ENCODE data around the gene LAMTOR1.

The LAMTOR1 gene

GRCh38 chr11:72120930-72121329, 17.8 kb upstream of the LAMTOR1 start:
- FAIRE-seq (no peak), DNase-seq (ENCODE audit: insufficient read length, low spot score) (no peak)

GRCh38 chr11:72119198-72119597, 16.1 kb upstream of the LAMTOR1 start:
- FAIRE-seq (no peak), DNase-seq (ENCODE audit: insufficient read length, low spot score) (no peak)

DNA sequence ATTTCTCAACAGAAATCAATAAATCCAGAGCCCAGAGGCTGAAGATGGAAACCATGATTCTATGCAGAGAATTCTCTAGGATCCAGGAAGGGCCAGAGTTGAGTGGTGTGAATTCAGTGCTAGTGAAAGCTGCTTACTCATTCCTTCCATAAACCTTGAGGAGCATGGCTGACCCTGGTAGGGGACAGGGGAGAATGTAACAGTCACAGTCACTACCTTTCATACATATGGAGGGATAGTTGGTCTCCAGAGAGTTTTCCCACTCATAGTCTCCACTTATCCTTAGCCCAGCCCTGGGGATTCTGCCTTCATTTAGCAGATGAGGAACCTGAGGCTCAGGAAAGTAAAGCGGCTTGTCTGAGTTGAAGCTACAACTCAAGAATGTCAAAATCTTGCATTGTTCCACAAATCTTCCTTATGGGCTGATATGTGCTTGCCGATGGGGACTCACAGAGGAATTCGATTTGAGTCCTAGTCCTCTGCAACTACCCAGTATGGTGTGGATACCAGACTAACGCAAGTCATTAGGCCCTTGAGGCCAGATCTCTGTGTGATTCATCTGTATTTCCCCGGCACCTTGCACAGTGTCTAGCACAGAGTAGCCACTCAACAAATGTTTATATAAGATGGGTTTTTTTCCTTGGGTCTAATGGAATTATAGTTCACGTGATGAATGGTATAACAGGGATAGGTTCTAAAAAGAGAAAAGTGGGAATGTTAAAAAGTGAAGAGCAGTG, 13.1 kb upstream of the LAMTOR1 start:
- no peak for DNase-seq (ENCODE audit: insufficient read length, low spot score)
- FAIRE-seq, result no peak

DNA sequence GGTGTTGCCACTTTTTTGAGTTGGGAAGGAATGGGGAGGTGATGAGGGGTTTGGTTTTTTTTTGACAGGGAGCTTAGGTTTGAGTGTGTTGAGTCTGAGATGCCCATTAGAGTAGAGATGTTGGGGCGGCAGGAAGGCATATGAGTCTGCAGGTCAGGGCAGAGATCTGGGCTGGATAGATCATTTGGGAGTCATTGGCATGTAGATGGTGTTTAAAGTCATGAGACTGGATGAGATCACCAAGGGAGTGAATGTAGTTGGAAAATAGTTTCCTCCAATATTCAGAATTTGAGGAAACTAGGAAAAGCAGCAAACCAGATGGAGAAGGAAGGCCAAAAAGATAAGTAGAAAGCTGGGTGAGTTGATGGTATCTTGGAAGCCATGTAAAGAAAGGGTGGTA, 11.5 kb upstream of the LAMTOR1 start:
- DNase-seq (ENCODE audit: insufficient read length, low spot score), result no peak
- FAIRE-seq, result no peak

DNA sequence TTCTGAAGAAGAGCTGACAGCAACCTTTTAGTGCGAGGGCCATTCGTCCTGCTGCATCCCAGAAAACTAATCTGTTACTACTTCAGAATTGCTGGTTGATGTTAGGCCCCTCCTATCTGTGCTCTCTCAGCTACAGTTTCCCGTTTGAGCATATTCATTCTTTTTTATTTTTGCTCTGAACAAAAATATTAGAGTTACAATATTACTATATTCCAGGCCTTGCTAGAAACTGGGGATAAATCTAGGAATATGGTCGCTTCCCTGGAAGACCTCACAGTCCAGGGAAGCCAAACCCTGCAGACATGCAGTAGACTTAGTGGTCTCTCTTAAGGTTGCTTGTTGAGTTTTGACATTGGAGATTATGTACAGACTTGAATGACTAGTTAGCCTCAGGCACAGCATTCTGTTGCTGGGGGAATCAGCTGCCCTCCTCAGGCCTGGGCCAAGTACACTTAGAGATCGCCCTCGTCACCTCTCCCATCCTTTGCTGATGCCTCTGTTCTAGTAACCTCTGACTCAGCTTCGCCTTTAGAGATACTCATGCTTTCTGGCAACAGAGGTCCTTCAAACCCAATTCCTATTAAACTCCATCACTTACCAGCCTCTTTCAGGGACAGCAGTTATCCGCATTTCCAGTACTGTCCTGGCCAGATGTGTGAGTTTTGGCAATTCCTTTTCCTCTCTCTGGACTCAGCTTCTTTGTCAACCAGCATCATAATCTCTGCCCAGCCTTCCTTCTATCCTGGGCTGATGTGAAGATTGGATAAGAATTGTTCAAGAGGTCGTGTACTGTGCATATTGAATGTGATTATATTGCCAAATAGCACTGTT, 10.1 kb upstream of the LAMTOR1 start:
- FAIRE-seq, result no peak
- DNase-seq (ENCODE audit: insufficient read length, low spot score), result no peak

DNA sequence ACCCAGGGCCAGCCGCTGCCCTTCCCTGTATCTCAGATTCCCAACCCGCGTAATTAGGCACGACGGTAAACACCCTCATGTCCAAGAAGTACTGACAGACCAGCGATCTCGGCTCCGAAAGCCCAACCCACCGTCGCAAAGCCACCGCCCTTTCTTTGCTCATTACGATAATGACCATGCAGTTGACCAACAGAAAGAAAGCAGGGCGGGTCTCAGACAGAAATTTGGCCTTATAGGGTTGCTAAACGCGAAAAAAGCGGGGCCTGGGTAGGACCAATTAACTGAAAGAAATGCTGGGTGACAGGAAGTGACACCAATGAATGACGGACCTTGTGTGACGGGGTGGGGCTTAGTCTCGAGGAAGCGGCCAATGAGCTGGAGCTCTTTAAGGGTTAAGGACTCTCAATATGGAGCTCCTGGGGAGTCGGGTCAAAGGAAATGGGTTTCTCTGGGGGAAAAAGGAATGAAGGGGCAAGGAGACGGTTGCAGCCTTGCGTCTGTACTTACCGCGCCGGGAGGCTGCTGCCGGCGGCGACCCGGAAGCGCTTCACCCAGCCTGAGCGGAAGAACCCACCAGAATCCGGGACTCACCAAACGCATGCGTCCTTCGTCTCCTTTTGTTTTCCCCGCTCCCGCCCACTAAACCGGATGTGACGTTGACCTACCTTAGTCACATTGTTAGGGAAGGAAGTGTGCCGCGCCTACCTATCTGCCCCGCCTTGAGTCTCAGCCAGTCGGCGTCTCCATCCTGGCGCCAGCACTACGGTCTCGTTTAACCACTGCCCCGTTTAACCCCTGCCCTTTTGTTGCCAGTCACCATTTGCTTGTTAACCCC, 9.3 kb upstream of the LAMTOR1 start, which contains the start of gene ANAPC15:
Gene ANAPC15, minus strand, starts transcription at position 553 of the 835 bp plus-strand sequence. CDS start 1,419 bp downstream, outside the sequence.
- peak; percentile 99 for FAIRE-seq

DNA sequence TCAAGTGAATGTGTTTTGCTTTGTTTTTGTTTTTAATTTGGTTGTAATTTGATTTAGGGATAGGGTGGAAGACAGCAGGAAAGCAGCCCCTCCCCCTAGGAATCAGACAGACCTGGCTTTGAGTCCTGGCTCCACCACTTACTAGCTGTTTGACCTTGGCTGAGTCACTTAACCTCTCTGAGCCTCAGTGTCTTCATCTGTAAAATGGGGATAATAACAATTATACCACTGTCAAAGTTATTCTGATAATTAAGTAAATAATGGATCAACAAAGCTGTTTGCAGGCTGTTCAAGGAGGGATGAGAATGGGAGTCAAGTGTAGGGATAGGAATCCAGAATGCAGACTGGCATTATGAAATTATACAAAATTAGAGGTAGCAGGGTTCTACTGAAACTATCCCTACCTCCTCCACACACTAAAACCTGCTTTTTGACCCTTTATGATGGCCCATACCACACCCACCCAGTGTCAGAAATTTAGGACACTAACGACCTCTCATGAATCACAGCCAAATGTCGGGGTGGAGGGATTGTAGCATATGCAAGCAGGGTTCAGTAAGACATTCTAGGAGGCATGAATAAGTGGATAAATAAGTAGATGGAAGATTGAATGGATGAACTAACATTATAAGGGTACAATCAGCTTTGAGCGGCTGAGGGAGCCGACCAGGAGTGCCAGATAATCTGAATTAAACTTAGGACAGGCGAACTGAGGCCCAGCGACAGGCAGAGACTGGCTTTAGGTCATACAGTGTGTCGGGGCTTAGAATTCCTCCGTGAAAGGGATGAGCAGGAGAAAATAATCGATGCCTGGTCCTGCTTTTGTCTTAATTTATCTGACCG, 8.4 kb upstream of the LAMTOR1 start:
- DNase-seq (ENCODE audit: insufficient read length, low spot score) (no peak), FAIRE-seq (no peak)

More for the DNA sequence above, 9.3 kb upstream of the LAMTOR1 start, which contains the start of gene ANAPC15:
- peak; percentile 79 for DNase-seq (ENCODE audit: insufficient read length, low spot score)

GRCh38 chr11:72105888-72106287, 2.8 kb upstream of the LAMTOR1 start, which contains the start of gene TOMT:
TOMT (plus strand) TSS chr11:72105924; CDS start chr11:72105952, 28 bp downstream.
- no peak for FAIRE-seq
- no peak for DNase-seq (ENCODE audit: insufficient read length, low spot score)

DNA sequence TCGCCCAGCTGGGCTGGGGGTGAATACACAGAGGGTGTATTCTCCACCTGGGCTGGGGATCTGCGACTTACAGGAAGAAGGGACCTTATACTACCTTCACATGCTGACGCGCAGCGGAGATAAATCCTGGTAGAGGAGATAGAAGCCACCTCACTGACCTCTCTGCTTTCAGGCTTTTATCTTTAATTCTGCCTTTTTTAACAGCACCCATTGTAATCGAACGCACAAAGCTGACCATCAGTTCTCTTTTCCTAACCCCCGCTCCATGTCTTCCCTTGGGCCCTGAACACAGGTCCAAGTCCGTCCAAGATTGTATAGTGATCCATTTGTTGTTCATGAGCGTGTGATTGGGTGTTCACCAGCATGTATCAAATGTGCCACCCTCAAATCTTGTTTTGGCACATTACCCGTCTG, 664 bp upstream of the LAMTOR1 start:
- FAIRE-seq, result no peak
- DNase-seq (ENCODE audit: insufficient read length, low spot score), result no peak

GRCh38 chr11:72102631-72102945, 509 bp downstream of the LAMTOR1 start:
- FAIRE-seq, result peak; percentile 74
- no peak for DNase-seq (ENCODE audit: insufficient read length, low spot score)

DNA sequence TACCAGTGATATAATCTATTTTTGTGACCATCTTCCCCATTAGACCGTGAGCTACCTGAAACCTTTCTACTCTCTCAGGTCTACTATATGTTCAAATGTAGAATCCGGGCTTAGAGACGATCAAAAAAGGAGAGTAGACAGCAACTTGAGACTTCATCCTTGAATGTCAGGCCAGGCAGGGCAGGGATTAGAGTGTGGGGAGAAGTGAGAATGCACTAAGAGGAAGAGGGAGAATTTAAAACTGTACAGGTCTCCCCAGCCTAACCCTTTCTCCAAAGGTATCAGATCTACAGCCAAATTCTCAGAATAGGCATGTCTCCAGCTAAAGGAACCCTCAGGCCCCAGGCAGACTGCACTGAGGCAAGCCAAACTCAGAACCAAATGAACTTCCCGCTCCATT, 935 bp downstream of the LAMTOR1 start:
- FAIRE-seq (peak; percentile 45), DNase-seq (ENCODE audit: insufficient read length, low spot score) (no peak)

DNA sequence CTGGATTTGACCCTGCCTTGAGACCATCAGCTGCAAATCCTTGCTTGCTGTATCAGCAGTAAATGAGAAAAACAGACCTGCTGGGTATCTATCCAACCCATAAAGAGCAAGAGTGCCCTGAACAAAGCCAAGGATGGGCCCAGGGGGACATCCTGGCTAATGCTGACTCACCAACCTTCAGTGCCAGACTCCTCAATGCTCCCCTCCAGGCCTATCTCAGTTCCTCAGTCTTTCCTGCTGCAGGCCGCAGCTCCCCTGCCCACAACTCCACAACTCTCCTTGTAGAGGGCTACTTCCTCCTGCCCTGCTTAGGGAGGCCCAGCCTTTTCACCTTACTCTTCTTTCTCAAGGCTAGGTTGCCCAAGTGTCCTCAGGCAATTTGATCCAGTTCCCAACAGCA, 2.6 kb downstream of the LAMTOR1 start:
- DNase-seq (ENCODE audit: insufficient read length, low spot score) (no peak), FAIRE-seq (no peak)

GRCh38 chr11:72100009-72100408, 3.1 kb downstream of the LAMTOR1 start:
- DNase-seq (ENCODE audit: insufficient read length, low spot score) (no peak), FAIRE-seq (no peak)

DNA sequence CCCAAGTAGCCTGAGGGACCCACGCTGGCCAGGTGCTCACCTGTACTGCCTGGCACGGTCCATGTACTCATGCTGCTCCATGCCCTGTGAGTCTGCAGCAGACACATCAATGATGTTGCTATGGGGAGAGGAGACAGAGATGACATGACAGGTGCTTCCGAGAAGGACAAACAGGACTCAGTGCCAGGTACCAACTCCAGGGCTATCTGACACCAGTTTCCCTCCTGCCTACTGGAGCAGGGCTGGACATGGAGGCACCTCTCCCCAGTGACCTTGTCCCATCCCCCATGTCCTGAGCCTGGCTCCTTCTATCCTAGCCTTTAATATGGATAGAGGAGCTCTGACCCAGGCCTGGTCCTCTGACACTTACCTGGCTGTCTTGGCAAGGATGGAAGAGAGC, 4.4 kb downstream of the LAMTOR1 start:
- FAIRE-seq, result no peak
- DNase-seq (ENCODE audit: insufficient read length, low spot score), result no peak

GRCh38 chr11:72091292-72091691, 11.8 kb downstream of the LAMTOR1 start:
- FAIRE-seq (peak; percentile 84), DNase-seq (ENCODE audit: insufficient read length, low spot score) (peak; percentile 54)

DNA sequence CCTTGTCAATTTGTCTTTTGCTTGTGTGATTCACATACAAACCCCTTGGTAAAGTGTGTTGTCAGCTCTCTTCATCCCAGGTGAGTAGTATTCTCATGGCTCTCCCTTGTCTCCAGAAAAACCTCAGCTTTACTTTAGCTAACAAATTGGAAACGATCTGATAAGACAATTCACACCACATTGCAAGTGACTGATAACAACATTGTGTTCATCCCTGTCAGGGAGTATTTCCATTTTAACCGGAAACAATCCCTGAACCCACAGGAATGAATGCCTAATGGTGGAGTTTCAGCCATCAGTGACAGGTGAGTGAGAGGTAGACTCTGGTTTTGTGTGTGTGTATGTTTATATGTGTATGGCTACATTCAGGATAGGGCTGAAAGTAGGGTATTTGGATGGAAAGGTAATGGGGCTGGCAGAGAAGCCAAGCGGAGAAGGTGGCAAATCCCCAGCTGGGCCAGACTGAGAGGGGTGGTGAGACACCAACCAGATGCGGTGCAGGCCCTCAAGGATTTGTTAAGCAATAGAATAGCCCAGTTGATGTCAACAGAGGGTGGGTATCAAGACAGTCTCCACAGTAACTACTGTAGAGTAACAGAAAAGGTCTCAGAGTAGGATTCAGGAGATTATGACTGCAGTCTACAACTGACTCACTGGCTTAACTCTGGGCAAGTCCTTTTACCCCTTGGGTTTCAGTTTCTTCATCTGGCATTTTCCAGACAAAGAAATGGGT, 14.9 kb downstream of the LAMTOR1 start:
- FAIRE-seq, result no peak
- DNase-seq (ENCODE audit: insufficient read length, low spot score), result no peak

GRCh38 chr11:72085621-72086351, 17.3 kb downstream of the LAMTOR1 start:
- FAIRE-seq (no peak), DNase-seq (ENCODE audit: insufficient read length, low spot score) (no peak)

DNA sequence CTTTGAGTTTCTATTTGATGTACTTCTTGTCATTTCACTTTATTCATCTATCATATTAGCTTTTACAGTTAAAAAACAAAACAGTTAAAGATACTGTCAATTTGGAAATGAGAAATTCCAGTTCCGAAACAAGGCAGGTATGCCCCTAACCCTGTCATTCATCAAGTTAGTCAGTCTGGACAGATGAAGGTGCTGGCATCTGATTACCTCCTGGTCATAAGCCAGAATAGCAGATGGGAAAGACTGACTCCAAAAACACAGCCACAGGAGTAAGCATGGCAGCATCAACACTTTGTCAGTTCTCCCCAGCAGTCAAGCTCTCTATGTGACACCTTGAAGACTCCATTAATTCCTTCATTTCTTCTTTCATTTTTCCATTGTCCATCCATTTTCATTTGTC, 18.1 kb downstream of the LAMTOR1 start:
- no peak for FAIRE-seq
- DNase-seq (ENCODE audit: insufficient read length, low spot score), result no peak

- DNase-seq (ENCODE audit: insufficient read length, low spot score), result no peak
- no peak for FAIRE-seq
These were observed 19.0 kb downstream of the LAMTOR1 start for GRCh38 chr11:72084076-72084475.
